HG03342 (cell line): ENCODE measurements around the gene STK33.
"Not testable (repeated sequence)": the region's sequence is repeated elsewhere in the genome, so short reads cannot be mapped to it uniquely, and the experiment has no call there.

Source experiments
- ATAC-seq: cut with Tn5 transposase; IDR thresholded peaks from one replicate; pipeline ENCODE4 v1.9.1; 2021; ENCODE audit warnings: mild to moderate bottlenecking, moderate library complexity; ENCODE audit not compliant: unreplicated experiment

STK33 gene

DNA sequence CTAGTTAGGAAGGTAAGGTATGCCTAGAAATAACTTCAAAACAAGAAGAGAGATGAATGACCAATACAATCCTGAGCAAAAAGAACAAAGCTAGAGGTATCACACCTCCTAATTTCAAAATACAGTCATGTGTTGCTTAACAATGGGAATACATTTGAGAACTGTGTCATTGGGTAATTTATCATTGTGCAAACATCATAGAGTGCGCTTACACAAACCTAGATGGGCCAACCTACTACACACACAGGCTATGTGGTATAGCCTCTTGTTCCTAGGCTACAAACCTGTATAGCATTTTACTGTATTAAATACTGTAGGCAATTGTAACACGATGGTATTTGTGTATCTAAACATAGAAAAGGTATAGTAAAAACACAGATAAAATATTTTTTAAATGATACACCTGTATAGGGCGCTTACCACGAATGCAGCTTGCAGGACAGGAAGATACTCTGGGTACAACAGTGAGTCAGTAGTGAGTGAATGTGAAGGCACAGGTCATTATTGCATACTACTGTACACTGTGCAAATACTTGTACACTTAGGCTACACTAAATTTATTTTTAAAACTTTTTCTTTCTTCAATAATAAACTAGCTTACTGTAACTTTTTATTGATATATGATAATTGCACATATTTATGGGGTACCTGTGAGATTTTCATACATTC, 48.2 kb downstream of the STK33 start:
- ATAC-seq, result no peak

DNA sequence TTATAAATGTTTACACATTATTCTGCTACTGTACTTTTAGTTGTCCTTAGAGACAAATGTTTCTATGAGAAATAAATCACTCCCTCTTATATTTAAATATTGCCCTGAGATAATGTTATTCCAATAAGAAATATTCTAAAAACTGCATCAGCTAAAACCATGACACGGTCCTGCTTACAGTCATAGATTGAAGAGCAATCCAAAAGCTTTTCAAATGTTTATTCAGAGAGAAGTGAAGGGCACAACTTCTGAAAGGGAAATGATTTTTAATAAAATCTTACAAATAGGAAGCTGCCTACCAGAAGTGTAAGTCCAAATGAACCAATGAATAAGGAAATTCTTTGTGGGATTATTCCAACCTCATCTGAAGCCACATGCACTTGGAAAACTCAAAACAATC, 49.2 kb downstream of the STK33 start:
- no peak for ATAC-seq

DNA sequence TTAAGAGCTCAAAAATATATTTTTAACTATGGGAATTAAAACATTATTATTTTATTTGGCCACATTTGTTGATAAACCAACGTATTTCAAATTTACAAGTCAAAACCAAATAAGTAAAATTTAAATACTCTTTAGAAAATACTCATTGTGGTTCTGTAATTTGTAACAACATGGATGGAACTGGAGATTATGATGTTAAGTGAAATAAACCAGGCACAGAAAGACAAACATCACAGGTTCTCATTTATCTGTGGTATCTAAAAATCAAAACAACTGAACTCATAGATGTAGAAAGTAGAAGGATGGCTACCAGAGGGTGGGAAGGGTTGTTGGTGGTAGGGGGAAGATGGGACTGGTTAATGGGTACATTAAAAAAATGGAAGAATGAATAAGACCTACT, 50.8 kb downstream of the STK33 start:
- no peak for ATAC-seq

DNA sequence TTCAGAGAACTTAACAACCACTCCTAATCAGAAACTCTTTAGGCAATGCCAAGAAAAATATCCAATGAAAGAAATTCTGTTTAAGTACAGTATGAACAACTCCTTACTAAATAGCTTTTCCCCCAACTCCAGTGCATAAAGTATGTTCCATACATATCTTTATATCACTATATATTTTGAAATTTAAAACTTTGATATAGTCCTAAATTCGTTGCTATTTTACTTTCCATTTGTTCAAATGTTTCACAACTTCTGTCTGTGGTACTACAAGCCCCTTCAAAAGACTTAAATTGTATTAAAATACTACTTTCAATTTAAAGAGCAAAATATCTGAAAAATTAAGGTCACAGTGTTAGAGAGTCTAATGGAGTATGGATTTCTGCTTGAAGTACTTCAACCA, 52.6 kb downstream of the STK33 start:
- no peak for ATAC-seq

DNA sequence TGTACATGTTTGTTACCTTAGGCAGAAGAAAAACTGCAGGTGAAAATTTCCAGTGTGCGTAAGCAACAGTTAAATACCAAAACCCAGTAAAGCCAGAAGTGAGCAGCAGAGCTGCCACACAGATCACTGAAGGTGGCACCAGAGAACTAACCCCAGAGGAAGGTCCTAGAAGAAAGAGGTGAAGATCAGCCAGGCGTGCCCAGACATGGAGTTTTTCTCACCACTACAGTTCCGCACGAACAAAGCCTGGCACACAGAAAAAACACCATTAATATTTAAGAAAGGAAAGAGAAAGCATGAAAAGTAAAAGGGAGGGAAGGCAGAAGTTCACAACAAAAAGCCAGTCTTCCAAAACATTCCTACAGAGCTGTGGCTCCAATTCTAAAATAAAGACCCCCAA, 60.7 kb downstream of the STK33 start:
- ATAC-seq, result peak; percentile 69

DNA sequence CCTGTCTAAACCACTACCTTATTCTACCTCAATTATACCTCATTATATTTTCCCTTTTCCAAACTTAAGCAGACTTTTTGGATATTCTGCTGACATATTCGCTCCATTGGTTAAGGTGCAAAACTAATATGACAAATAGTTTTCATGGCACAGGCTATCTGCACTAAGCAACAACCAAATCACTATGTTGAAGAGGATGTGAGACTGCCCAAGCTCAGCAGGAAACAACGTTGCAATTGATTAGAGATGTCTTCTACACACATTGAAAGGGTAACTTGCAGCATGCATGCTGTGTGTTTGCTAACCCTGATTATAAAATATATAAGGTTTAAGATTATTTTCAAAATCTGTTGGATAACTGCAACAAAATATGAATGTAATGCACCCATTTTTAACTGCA, 61.6 kb downstream of the STK33 start:
- peak; percentile 55 for ATAC-seq

DNA sequence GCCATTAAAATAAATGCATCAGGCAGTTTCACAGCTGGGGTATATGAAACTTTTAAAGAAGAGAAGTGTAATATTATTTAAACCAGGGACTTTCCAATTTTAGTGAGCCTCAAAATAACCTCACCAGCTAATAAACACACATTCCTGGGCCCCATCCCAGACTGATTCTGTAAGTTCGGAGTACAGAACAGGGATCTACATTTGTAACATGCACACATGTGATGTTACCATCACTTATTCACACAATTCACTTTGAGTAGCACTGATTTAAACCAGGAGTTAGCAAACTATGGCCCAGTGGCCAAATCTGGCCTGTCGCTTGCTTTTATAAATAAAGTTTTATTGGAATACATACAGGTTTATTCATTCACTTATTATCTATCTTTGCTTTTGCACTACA, 62.0 kb downstream of the STK33 start:
- ATAC-seq, result peak; percentile 14

DNA sequence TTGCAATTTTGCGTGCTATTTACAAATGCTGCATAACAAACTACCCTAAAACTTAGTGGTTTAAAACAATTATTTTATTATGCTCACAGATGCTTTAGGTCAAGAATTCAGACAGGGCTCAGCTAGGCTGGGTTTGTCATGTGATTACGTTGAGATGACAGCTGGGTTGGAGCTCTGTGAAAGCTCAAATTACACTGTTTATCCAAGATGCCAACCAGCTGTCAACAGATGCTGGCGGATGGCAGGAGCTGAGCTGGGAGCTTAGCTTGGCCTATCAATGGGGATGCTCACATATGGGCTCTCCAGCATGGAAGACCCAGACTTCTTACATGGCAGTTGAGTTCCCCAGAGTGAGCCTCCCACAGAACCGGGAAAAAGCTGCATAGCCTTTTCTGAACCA, 62.7 kb downstream of the STK33 start:
- no peak for ATAC-seq

DNA sequence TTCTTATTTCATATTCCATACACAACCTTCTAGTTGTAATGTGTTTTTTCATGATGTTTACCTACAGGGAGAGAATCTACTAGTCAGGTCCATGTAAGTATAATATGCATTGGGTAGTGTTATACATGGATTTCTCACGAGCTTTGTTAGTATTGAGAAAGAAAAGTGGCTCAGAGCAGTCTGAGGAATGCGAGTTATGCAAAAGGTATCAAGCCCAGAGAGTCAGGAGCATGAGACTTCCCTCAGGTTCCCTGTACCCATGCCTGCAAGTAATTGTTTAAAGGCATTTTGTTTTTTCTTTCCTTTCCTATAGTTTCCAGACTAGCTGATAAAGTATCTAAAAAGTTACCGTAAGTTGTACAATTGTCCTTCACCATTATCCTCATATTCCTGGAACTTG, 66.1 kb downstream of the STK33 start:
- ATAC-seq, result no peak

DNA sequence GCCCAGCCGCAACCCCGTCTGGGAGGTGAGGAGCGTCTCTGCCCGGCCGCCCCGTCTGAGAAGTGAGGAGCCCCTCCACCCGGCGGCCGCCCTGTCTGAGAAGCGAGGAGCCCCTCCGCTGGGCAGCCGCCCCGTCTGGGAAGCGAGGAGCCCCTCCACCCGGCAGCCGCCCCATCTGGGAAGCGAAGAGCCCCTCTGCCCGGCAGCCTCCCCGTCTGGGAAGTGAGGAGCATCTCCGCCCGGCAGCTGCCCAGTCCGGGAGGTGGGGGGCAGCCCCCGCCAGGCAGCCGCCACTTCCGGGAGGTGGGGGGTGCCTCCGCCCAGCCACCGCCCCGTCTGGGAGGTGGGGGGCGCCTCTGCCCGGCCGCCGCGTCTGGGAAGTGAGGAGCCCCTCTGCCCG, 70.6 kb downstream of the STK33 start:
- ATAC-seq, result no peak

DNA sequence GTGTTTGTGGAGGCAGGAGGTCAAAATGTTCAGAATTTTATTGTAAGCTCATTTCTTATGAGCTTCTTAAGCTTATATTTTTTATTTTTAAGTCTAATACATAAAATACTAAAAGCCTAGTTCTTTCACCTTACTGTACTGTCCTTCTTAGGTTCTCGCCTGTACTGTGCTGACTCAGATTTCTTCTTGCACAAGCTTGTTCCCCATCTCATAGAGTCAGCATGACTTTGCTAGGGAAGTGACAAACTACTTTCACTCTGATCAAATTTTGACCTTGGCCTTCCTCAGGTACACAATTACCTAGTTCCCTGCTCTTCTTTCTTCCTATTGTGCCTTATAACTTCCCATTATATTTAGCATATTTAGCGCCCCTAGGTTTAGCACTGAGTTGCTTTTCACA, 81.5 kb downstream of the STK33 start:
- no peak for ATAC-seq

DNA sequence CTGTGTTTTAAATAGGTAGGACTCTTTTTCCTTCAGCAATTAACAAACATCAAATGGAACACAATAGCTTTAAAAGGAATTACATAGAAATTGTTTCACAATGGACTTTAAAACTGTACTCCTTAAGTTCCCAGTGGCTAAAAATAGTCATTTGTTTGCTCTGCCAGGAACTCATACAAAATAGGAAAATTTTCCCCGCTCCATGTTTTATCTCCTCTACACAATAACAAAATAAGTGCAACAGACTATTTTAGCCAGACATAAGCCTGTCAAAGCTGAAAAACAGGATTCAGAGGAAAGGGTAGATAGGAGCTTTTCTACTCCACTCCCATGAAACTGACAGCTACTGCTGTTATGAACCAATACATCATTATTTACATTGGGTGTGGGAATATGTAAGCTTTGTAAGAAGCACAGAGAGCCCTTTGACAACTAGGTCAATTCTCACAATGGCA, 90.1 kb downstream of the STK33 start:
- ATAC-seq, result no peak

DNA sequence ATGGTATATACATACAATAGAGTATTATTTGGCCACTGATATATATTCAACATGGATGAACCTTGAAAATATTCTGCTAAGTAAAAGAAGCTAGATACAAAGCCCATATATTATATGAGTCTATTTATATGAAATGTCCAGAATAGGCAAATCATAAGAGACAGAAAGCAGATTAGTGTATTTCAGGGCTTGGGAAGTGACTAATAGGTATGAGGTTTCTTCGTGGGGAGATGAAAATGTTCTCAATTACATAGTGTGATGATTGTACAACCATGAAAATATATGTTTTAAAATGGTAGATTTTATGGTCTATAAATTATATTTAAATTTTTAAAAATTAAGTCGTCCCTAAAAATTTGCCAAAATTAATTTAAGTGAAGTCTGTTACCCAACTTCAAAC, 92.2 kb downstream of the STK33 start:
- no peak for ATAC-seq

DNA sequence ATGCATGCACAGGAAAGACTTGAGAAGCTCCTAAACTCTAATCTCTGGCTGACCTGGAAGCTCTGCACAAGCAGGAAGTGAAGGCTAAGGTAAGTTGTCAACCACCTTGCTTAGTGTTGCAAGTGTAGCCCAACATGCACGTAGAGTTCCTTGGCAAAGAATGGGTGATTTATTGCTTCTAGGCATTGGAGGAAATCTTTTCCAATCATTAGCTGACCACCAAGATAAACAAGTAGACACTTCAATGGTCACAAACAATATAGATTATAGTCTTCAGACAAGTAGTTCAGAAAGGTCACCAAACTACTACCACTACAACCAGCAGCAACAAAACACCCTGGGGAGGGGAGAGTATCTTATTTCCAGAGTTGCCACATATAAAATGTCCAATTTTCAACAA, 105.6 kb downstream of the STK33 start:
- no peak for ATAC-seq

DNA sequence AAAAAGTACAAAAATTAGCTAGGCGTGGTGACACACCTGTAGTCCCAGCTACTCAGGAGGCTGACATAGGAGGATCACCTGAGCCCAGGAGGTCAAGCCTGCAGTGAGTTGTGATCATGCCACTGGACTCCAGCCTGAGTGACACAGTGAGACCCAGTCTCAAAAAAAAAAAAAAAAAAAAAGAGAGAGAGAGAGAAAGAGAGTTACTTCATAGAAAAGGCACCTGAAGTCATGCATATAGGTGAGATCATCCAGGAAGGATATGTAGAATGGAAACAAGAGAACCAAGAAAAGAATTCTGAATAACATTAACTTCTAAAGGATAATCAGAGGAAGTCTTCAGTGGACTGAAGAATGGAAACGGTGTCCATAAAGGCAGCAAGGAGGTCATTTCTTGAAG, 106.8 kb downstream of the STK33 start:
- no peak for ATAC-seq

DNA sequence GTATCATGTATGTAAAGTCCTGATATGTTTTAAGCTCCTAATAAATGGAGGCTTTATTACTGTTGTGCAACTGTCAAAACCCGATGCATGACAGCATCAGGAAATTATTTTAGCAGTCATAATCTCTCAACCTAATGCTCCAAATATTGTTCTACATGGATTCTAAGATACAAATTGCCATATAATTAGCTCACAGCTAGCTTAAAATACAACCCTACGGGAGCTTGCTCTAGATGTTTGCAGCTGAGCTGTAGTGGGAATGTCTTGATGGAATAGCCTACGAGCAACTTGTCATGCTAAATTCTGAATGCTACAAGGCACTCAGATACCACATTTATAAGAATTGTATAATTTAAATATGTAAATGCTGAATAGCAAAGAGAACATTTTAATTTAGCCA, 109.8 kb downstream of the STK33 start:
- no peak for ATAC-seq

DNA sequence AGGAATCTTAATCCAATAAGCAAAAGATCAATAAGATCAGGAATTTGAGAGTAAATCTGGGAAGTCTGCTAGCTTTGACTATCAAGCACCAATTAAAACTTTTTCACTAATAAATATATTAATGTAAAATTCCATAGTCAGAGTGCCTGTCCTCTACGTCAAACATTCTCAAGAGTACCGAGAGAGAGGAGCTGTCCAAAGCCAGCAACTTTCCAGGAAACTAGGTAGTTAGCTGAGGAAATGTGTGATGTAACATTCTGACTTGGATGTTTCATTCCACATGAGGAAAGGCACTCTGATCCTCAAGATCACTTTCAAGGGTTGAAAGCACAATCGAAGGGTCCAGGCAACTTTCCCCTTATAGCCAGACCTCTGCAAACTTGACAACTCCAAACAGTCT, 113.2 kb downstream of the STK33 start:
- no peak for ATAC-seq

DNA sequence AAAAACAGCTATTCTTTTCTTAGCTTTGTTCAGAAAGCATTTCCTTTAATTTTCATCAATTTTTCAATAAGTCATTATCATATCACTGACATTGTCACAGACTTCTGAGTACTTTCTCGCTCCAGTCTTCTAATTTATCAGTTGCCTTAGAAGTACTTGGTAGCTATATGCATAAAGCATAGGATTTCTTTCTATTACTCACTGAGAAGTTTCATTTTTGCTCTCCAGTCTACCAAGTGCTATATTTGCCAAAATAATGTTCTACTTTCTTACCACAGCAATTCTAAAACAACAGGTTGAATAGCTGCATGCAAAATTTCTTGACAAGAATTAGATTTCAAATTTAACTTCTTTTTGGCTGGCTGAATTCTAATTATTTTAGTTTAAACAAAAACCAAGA, 116.3 kb downstream of the STK33 start:
- peak; percentile 89 for ATAC-seq

DNA sequence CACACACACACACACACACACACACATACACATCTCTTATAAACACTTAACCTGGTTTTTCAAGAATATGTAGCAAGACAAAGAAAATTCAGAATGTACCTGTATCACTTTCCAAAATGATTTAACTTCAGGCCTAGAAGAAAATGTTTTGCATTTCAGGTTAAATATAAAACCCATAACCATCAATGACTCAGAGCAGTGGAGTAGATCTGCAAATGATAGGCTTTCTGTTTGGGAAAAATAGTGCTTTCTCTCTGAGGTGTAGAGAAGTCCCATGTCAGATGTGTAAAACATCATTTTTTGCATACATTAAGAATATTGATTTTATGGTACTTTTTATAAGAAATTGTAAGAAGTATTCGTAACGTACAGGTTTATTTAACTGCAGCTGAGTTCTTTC, 116.9 kb downstream of the STK33 start:
- no peak for ATAC-seq

DNA sequence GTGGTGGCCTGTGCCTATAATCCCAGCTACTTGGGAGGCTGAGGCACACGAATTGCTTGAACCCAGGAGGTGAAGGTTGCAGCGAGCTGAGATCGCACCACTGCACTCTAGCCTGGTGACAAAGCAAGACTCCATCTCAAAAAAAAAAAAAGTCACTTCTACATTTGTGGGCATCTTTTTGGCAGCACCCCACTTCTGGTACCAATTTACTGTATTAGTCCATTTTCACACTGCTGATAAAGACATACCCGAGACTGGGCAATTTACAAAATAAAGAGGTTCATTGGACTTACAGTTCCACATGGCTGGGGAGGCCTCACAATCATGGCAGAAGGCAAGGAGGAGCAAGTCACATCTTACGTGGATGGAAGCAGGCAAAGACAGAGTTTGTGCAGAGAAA, 126.2 kb downstream of the STK33 start:
- ATAC-seq, result not testable (repeated sequence)

DNA sequence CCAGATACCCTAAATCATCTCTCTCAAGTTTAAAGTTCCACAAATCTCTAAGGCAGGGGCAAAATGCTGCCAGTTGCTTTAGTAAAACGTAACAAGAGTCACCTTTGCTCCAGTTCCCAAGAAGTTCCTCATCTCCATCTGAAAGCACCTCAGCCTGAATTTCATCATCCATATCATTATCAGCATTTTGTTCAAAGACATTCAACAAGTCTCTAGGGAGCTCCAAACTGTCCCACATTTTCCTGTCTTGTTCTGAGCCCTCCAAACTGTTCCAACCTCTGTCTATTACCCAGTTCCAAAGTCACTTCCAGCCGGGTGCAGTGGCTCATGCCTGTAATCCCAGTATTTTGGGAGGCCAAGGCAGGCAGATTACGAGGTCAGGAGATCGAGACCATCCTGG, 126.7 kb downstream of the STK33 start:
- ATAC-seq, result not testable (repeated sequence)

DNA sequence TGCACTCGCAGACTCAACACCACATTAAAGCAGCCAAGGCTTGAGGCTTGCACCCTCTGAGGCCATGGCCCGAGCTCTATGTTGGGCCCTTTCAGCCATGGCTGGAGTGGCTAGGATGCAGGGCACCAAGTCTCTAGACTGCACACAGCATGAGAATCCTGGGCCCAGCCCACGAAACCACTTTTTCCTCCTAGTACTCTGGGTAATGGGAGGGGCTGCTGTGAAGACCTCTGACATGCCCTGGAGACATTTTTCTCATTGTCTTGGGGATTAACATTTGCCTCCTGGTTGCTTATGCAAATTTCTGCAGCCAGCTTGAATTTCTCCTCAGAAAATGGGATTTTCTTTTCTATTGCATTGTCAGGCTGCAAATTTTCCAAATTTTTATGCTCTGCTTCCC, 127.1 kb downstream of the STK33 start:
- not testable (repeated sequence) for ATAC-seq

DNA sequence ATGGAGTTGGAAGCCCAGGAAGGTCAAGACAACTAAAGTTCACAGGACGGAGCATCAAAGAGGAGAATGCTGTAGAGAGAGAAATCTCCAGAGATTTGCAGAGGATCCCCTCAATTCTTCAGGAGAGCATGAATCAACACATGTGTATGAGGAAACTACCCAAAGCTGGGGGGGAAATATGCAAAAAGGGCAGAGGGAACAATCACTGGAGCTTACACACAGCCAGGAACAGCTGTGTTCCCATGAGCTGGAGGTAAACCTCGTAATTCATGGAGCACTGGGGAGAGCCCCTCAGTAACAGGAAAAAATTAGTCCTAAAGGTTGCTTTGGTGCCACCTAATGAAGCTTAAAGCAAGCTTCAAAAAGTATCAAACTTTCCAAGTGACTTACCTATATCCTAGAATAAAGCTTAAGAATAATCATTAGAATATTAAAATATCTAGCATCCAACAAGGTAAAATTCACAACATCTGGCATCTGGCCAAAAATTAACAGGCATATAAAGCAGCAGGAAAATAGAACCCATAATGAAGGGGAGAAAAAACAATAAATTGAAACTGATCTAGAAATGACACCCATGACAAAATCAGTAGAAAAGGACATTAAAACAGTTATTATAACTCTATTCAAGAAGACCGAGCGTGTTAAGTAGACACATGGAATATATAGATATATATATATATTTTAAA, 134.2 kb downstream of the STK33 start:
- no peak for ATAC-seq
